Muscle layer of duodenum (tissue), 2 donors: ENCODE measurements around the gene CD247.

Source experiments
- H3K27ac ChIP-seq: one replicate; pipeline ENCODE4 v1.7.0; 2013; ENCODE audit warnings: mild to moderate bottlenecking, low read length
- H3K27me3 ChIP-seq: one replicate; pipeline ENCODE4 v1.7.0; 2013; ENCODE audit warnings: low read depth, mild to moderate bottlenecking, control low read depth, low read length
- H3K36me3 ChIP-seq, 2 donors: one replicate each; pipeline ENCODE4 v1.7.0; 2013; ENCODE audit warnings: low read length in 2 of 2, control low read depth in 1 of 2, mild to moderate bottlenecking in 1 of 2; ENCODE audit not compliant: insufficient read depth in 2 of 2, control insufficient read depth in 1 of 2
- H3K4me1 ChIP-seq, 2 donors: one replicate each; pipeline ENCODE4 v1.7.0; 2013; ENCODE audit warnings: low read length in 2 of 2, mild to moderate bottlenecking in 2 of 2, control low read depth in 1 of 2, moderate library complexity in 1 of 2; ENCODE audit not compliant: insufficient read depth in 2 of 2, control insufficient read depth in 1 of 2
- H3K4me3 ChIP-seq, 2 donors: one replicate each; pipeline ENCODE4 v1.7.0; 2013; ENCODE audit warnings: low read length in 2 of 2, low read depth in 1 of 2, mild to moderate bottlenecking in 1 of 2
- H3K9me3 ChIP-seq, 2 donors: one replicate each; pipeline ENCODE4 v1.7.0; 2013; ENCODE audit warnings: low read length in 2 of 2, control low read depth in 1 of 2, mild to moderate bottlenecking in 1 of 2; ENCODE audit not compliant: control insufficient read depth in 1 of 2
- donor health status: healthy.

Gene CD247

GRCh38 chr1:167493372-167493771, 25.0 kb downstream of the CD247 start:
- Histone ChIP-seq H3K4me3 (no peak overlapping the region), H3K9me3 (no peaks in the 10 kb centered on the region), H3K4me1 (no peaks in the 10 kb centered on the region), H3K27me3 (no peaks in the 10 kb centered on the region), H3K36me3 (no peaks in the 10 kb centered on the region), H3K27ac (no peak overlapping the region)

DNA sequence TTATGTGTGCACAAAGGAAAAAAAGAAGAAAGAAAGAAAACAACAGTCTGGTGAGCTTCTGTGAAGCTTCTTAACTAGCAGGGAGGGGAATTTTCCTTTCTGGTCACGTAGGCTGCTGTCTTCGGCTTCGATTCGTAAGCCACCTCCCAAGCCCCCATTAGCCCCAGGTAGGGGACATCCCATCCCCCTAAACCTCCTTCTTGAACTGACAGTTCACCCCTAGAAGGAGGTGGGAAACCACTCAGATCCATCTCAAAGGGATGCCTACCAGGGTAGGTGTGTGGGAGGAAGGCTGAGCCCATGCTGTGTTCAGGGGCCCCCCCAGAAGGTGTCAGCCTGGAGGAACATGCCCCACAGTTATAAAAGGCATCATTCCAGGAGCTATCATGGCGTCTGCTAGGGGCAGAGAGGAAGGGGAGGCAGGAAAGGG, 25.8 kb downstream of the CD247 start:
- H3K27ac ChIP-seq, result no peak overlapping the region
- no peak overlapping the region for H3K4me3 ChIP-seq
- H3K36me3 ChIP-seq, result no peaks in the 10 kb centered on the region

GRCh38 chr1:167491586-167492461, 26.5 kb downstream of the CD247 start:
- Histone ChIP-seq H3K27me3 (no peaks in the 10 kb centered on the region), H3K4me1 (no peaks in the 10 kb centered on the region), H3K4me3 (no peak overlapping the region), H3K36me3 (no peaks in the 10 kb centered on the region), H3K9me3 (no peaks in the 10 kb centered on the region), H3K27ac (no peak overlapping the region)

More for the DNA sequence above, 25.8 kb downstream of the CD247 start:
- H3K4me1 ChIP-seq, result no peaks in the 10 kb centered on the region
- H3K27me3 ChIP-seq, result no peaks in the 10 kb centered on the region
- no peaks in the 10 kb centered on the region for H3K9me3 ChIP-seq

DNA sequence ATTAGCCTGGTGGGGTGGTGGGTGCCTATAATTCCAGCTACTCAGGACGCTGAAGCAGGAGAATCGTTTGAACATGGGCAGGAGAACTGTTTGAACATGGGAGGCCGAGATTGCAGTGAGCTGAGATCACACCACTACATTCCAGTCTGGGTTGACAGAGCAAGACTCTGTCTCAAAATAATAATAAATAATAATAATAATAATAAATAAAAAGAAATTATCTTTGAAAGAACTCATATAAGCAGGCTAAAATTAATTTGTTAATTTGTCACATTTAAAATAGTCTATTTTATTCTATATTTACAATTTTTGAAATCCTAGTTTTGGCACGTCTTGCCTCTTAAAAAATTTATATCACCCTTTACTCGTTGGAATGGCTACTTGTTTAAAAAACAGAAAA, 27.6 kb downstream of the CD247 start:
- Histone ChIP-seq H3K4me3 (no peak overlapping the region), H3K27me3 (no peaks in the 10 kb centered on the region), H3K4me1 (no peaks in the 10 kb centered on the region), H3K27ac (no peak overlapping the region), H3K9me3 (no peaks in the 10 kb centered on the region), H3K36me3 (no peaks in the 10 kb centered on the region)

GRCh38 chr1:167489571-167490340, 28.6 kb downstream of the CD247 start:
- Histone ChIP-seq H3K9me3 (no peaks in the 10 kb centered on the region), H3K4me1 (no peaks in the 10 kb centered on the region), H3K27me3 (no peaks in the 10 kb centered on the region), H3K27ac (no peak overlapping the region), H3K36me3 (no peaks in the 10 kb centered on the region), H3K4me3 (no peak overlapping the region)

GRCh38 chr1:167488786-167489185, 29.5 kb downstream of the CD247 start:
- no peaks in the 10 kb centered on the region for H3K4me1 ChIP-seq
- H3K27ac ChIP-seq, result no peak overlapping the region
- H3K36me3 ChIP-seq, result no peaks in the 10 kb centered on the region
- no peaks in the 10 kb centered on the region for H3K9me3 ChIP-seq
- no peak overlapping the region for H3K4me3 ChIP-seq
- no peaks in the 10 kb centered on the region for H3K27me3 ChIP-seq

DNA sequence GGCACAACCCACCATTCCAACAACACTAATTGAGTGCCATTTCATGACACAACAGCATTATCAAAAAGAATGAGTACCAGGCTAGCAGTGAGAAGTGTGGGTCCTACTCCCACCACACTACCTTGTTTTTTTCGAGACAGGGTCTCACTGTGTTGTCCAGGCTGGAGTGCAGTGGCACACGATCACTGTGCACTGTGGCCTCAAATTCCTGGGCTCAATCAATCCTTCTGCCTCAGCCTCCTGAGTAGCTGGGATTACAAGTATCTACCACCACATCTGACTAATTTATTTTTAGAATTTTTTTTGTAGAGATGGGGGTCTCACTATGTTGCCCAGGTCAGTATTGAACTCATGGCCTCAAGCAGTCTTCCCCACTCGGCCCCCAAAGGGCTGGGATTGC, 30.7 kb downstream of the CD247 start:
- Histone ChIP-seq H3K4me1 (no peaks in the 10 kb centered on the region), H3K36me3 (no peaks in the 10 kb centered on the region), H3K27ac (no peak overlapping the region), H3K4me3 (no peak overlapping the region), H3K9me3 (no peaks in the 10 kb centered on the region), H3K27me3 (no peaks in the 10 kb centered on the region)

GRCh38 chr1:167486090-167486824, 32.1 kb downstream of the CD247 start:
- no peaks in the 10 kb centered on the region for H3K9me3 ChIP-seq
- no peak overlapping the region for H3K27ac ChIP-seq

GRCh38 chr1:167484726-167485502, 33.4 kb downstream of the CD247 start:
- no peak overlapping the region for H3K4me3 ChIP-seq
- H3K27me3 ChIP-seq, result no peaks in the 10 kb centered on the region
- H3K4me1 ChIP-seq, result no peaks in the 10 kb centered on the region
- H3K36me3 ChIP-seq, result no peaks in the 10 kb centered on the region
- H3K27ac ChIP-seq, result no peak overlapping the region
- H3K9me3 ChIP-seq, result no peaks in the 10 kb centered on the region

More at GRCh38 chr1:167486090-167486824, 32.1 kb downstream of the CD247 start:
- no peak overlapping the region for H3K4me3 ChIP-seq
- no peaks in the 10 kb centered on the region for H3K36me3 ChIP-seq
- no peaks in the 10 kb centered on the region for H3K27me3 ChIP-seq
- H3K4me1 ChIP-seq, result no peaks in the 10 kb centered on the region

GRCh38 chr1:167483790-167484189, 34.5 kb downstream of the CD247 start:
- no peaks in the 10 kb centered on the region for H3K9me3 ChIP-seq
- H3K4me3 ChIP-seq, result no peak overlapping the region
- H3K27me3 ChIP-seq, result no peaks in the 10 kb centered on the region
- no peaks in the 10 kb centered on the region for H3K36me3 ChIP-seq
- H3K4me1 ChIP-seq, result no peaks in the 10 kb centered on the region
- H3K27ac ChIP-seq, result no peak overlapping the region
